ENCODE measurements around the gene FMN1.

FMN1 gene

GRCh38 chr15:32739522-32740063 is 454.9 kb downstream of the FMN1 start:
- DNase-seq (ENCODE audit: low read depth in 3 of 3, low spot score in 1 of 3), result no peak

GRCh38 chr15:32738666-32739065 is 455.8 kb downstream of the FMN1 start:
- DNase-seq (ENCODE audit: low read depth in 3 of 3, low spot score in 1 of 3), result no peak

GRCh38 chr15:32737304-32737703 is 457.2 kb downstream of the FMN1 start:
- no peak for DNase-seq (ENCODE audit: low read depth in 3 of 3, low spot score in 1 of 3)

GRCh38 chr15:32736701-32737061 is 457.8 kb downstream of the FMN1 start:
- DNase-seq (ENCODE audit: low read depth in 3 of 3, low spot score in 1 of 3), result no peak

GRCh38 chr15:32735989-32736700 is 458.4 kb downstream of the FMN1 start:
- DNase-seq (ENCODE audit: low read depth in 3 of 3, low spot score in 1 of 3), result no peak

GRCh38 chr15:32733281-32733680 is 461.2 kb downstream of the FMN1 start:
- no peak for DNase-seq (ENCODE audit: low read depth in 3 of 3, low spot score in 1 of 3)

- no peak for DNase-seq (ENCODE audit: low read depth in 3 of 3, low spot score in 1 of 3)
These were observed 461.8 kb downstream of the FMN1 start for GRCh38 chr15:32732574-32733157.

GRCh38 chr15:32730677-32731654 is 463.5 kb downstream of the FMN1 start:
- no peak for DNase-seq (ENCODE audit: low read depth in 3 of 3, low spot score in 1 of 3)

GRCh38 chr15:32729700-32730395 is 464.7 kb downstream of the FMN1 start:
- no peak for DNase-seq (ENCODE audit: low read depth in 3 of 3, low spot score in 1 of 3)

- no peak for DNase-seq (ENCODE audit: low read depth in 3 of 3, low spot score in 1 of 3)
These were observed 471.2 kb downstream of the FMN1 start for GRCh38 chr15:32723171-32723948.

GRCh38 chr15:32722136-32722535 is 472.4 kb downstream of the FMN1 start:
- no peak for DNase-seq (ENCODE audit: low read depth in 3 of 3, low spot score in 1 of 3)

- no peak for DNase-seq (ENCODE audit: low read depth in 3 of 3, low spot score in 1 of 3)
These were observed 472.9 kb downstream of the FMN1 start for GRCh38 chr15:32721596-32721995.

GRCh38 chr15:32718821-32719716 is 475.4 kb downstream of the FMN1 start:
- DNase-seq (ENCODE audit: low read depth in 3 of 3, low spot score in 1 of 3), result no peak

- no peak for DNase-seq (ENCODE audit: low read depth in 3 of 3, low spot score in 1 of 3)
These were observed 476.2 kb downstream of the FMN1 start for GRCh38 chr15:32718227-32718820.

- DNase-seq (ENCODE audit: low read depth in 3 of 3, low spot score in 1 of 3), result no peak
These were observed 476.9 kb downstream of the FMN1 start, which contains the start of gene GREM1 for GRCh38 chr15:32717426-32718226. TSS of gene GREM1 (plus strand) at chr15:32718004. CDS start at chr15:32730691, 12,687 bp downstream.

GRCh38 chr15:32716915-32717425 is 477.5 kb downstream of the FMN1 start:
- no peak for DNase-seq (ENCODE audit: low read depth in 3 of 3, low spot score in 1 of 3)

- DNase-seq (ENCODE audit: low read depth in 3 of 3, low spot score in 1 of 3), result no peak
These were observed 478.1 kb downstream of the FMN1 start for GRCh38 chr15:32716216-32716914.
